GM12878 (cell line): ENCODE results near the gene LMO2.

ENCODE experiments used
- CTCF ChIP-seq, 3 experiments: IDR thresholded peaks in 2 of 3; conservative IDR thresholded peaks in 1 of 3; 2 replicates each; pipeline ENCODE4 v1.5.1; 2011; ENCODE audit warnings: low read depth in 3 of 3, low read length in 3 of 3, mild to moderate bottlenecking in 3 of 3, control low read depth in 2 of 3, moderate library complexity in 2 of 3, inconsistent platforms in 1 of 3, mixed read lengths in 1 of 3; ENCODE audit not compliant: control insufficient read depth in 2 of 3, insufficient read depth in 1 of 3; ENCODE audit errors: extremely low read depth in 1 of 3
- EP300 ChIP-seq, 2 experiments: fragments of 150-350 bp in 1 of 2; IDR thresholded peaks; 2 replicates each; pipeline ENCODE4 v1.6.1; 2011 to 2012; ENCODE audit warnings: low read depth in 2 of 2, low read length in 2 of 2, borderline replicate concordance in 1 of 2, improper control_type of control experiment in 1 of 2, inconsistent platforms in 1 of 2; ENCODE audit not compliant: control insufficient read depth in 1 of 2
- EZH2 ChIP-seq: IDR thresholded peaks from 2 replicates; pipeline ENCODE4 v1.6.1; 2012; ENCODE audit warnings: low read depth, mild to moderate bottlenecking, control low read depth, inconsistent platforms, low read length, borderline replicate concordance; ENCODE audit not compliant: control insufficient read depth
- HDAC6 ChIP-seq: fragments of 200-600 bp; sonication (generic); IDR thresholded peaks from one replicate; pipeline ENCODE4 v1.8.0; 2017; ENCODE audit warnings: antibody characterized with exemption; ENCODE audit not compliant: unreplicated experiment
- JUND ChIP-seq: IDR thresholded peaks from 2 replicates; pipeline ENCODE4 v1.6.1; 2012; ENCODE audit warnings: low read depth, mild to moderate bottlenecking, low read length, improper control_type of control experiment, moderate library complexity
- POLR2A ChIP-seq: IDR thresholded peaks from 2 replicates; pipeline ENCODE4 v1.6.1; 2011; ENCODE audit warnings: low read depth, mild to moderate bottlenecking, low read length
- SIN3A ChIP-seq: IDR thresholded peaks from 2 replicates; pipeline ENCODE4 v1.6.1; 2012; ENCODE audit warnings: low read depth, low read length, improper control_type of control experiment
- TCF12 ChIP-seq: IDR thresholded peaks from 2 replicates; pipeline ENCODE4 v1.6.1; 2011; ENCODE audit warnings: low read depth, mild to moderate bottlenecking, low read length

DNA sequence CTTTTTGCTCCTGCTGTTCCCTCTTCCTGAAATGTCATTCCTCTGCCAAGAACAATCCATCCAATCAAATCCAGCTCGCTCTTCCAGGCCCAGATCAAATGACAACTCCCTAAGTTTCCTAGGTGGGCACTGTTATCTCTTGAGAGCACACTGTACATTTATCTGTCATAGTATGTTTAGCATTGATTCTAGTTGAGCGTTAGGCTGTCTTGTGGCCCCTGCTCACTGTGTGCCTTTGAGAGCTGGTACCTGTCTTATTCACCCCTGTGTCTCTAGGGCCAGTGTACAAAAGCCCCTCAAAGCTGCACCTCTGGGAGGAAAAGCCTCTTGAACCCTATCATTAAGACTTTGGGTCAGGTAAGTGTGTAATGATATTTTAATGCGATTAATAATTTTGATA lies 7.1 kb upstream of the LMO2 start:
- no peak for TF ChIP-seq EP300 (IDR thresholded peaks at IDR 0.05; ENCODE audit: borderline replicate concordance in 1 of 2, control insufficient read depth in 1 of 2, low read depth in 2 of 2, low read length in 2 of 2)
- no peak for TF ChIP-seq HDAC6
- no peak for TF ChIP-seq JUND
- no peak for TF ChIP-seq POLR2A
- no peak for TF ChIP-seq CTCF (IDR thresholded peaks at IDR 0.05 in 2 of 3, conservative IDR thresholded peaks at IDR 0.05 in 1 of 3; ENCODE audit: control insufficient read depth in 2 of 3, extremely low read depth in 1 of 3, insufficient read depth in 1 of 3, low read depth in 3 of 3, low read length in 3 of 3)
- TF ChIP-seq EZH2 = no peak
- no peak for TF ChIP-seq TCF12
- TF ChIP-seq SIN3A = no peak
